Measurements from ENCODE around the gene UBE3A.

Gene UBE3A

GRCh38 chr15:25402342-25402741 lies 36.5 kb downstream of the UBE3A start:
- no peak for TF ChIP-seq ZNF274 (IDR thresholded peaks at IDR 0.05; ENCODE audit: low read depth, low read length)
- H3K4me3 ChIP-seq (ENCODE audit: low read length) = no peak overlapping the region

GRCh38 chr15:25401501-25401900 lies 37.3 kb downstream of the UBE3A start:
- H3K4me3 ChIP-seq (ENCODE audit: low read length) = no peak overlapping the region
- TF ChIP-seq ZNF274 (IDR thresholded peaks at IDR 0.05; ENCODE audit: low read depth, low read length) = no peak

GRCh38 chr15:25397100-25397499 lies 41.7 kb downstream of the UBE3A start:
- no peak overlapping the region for H3K4me3 ChIP-seq (ENCODE audit: low read length)
- no peak for TF ChIP-seq ZNF274 (IDR thresholded peaks at IDR 0.05; ENCODE audit: low read depth, low read length)

GRCh38 chr15:25394898-25395297 lies 43.9 kb downstream of the UBE3A start:
- no peak overlapping the region for H3K4me3 ChIP-seq (ENCODE audit: low read length)
- TF ChIP-seq ZNF274 (IDR thresholded peaks at IDR 0.05; ENCODE audit: low read depth, low read length) = no peak

- no peak for TF ChIP-seq ZNF274 (IDR thresholded peaks at IDR 0.05; ENCODE audit: low read depth, low read length)
- no peak overlapping the region for H3K4me3 ChIP-seq (ENCODE audit: low read length)
These were observed 46.0 kb downstream of the UBE3A start for GRCh38 chr15:25392806-25393205.

GRCh38 chr15:25391971-25392721 lies 46.7 kb downstream of the UBE3A start:
- H3K4me3 ChIP-seq (ENCODE audit: low read length) = no peak overlapping the region
- no peak for TF ChIP-seq ZNF274 (IDR thresholded peaks at IDR 0.05; ENCODE audit: low read depth, low read length)

- no peak overlapping the region for H3K4me3 ChIP-seq (ENCODE audit: low read length)
- TF ChIP-seq ZNF274 (IDR thresholded peaks at IDR 0.05; ENCODE audit: low read depth, low read length) = no peak
These were observed 52.8 kb downstream of the UBE3A start for GRCh38 chr15:25385986-25386385.

DNA sequence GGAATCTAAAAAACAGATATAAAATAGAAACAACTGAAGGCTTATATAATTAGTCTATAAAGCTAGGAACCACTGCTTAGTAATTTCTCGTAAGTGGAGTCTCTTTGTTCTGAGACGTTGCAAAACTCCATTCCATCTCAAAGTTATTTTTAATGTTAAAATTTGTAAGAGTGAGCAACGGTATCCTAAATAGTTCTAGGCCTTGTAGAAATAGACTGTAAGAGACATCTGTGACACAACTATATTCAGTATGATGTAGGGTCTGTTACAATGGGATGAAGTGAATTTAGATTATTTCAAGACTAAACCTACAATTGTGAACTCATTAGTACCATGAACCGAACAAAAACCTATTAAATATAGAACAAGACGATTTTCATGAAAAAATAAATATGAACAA lies 57.2 kb downstream of the UBE3A start:
- H3K4me3 ChIP-seq (ENCODE audit: low read length) = no peak overlapping the region
- TF ChIP-seq ZNF274 (IDR thresholded peaks at IDR 0.05; ENCODE audit: low read depth, low read length) = no peak

DNA sequence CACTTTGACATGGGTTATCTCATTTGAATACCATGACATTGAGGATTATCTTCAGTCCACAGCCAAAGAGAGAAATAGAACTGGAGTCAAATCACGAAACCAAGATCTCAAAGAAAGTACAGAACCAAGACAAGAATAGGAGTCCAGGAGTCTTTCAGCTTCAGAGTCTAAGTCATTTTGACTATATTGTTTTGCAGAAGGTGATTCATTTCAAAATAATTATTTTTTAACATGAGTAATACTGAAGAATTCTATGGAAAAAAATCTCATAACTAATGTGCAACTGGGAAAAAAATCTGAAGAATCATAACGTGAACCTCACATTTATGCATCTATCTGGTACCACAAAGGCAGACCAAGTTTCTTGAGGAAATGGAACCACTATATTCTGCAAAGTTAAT lies 60.3 kb downstream of the UBE3A start:
- no peak for TF ChIP-seq ZNF274 (IDR thresholded peaks at IDR 0.05; ENCODE audit: low read depth, low read length)
- H3K4me3 ChIP-seq (ENCODE audit: low read length) = no peak overlapping the region

- TF ChIP-seq ZNF274 (IDR thresholded peaks at IDR 0.05; ENCODE audit: low read depth, low read length) = no peak
These were observed 63.3 kb downstream of the UBE3A start for GRCh38 chr15:25375557-25375956.

GRCh38 chr15:25374143-25374542 lies 64.7 kb downstream of the UBE3A start:
- H3K4me3 ChIP-seq (ENCODE audit: low read length) = no peak overlapping the region
- TF ChIP-seq ZNF274 (IDR thresholded peaks at IDR 0.05; ENCODE audit: low read depth, low read length) = no peak

More at GRCh38 chr15:25375557-25375956, 63.3 kb downstream of the UBE3A start:
- no peak overlapping the region for H3K4me3 ChIP-seq (ENCODE audit: low read length)

DNA sequence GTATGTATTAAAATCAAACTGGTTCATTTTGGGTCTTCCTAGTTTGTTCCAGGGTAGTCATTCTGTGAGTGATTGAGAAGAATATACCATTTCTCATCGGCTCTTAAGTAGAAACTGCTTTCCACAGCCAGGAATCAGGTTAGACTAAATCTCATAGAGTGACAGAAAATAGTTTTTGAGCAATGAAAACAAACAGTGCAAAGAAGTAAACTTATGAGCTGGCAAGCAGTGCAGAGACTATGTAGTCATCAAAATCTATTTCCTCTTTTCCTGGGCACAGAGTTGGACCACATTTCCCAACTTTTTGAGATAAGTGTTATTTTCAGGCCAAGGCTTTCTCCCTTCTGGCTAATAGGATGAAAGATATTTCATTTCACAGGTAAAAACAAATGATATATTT lies 66.5 kb downstream of the UBE3A start:
- no peak for TF ChIP-seq ZNF274 (IDR thresholded peaks at IDR 0.05; ENCODE audit: low read depth, low read length)
- no peak overlapping the region for H3K4me3 ChIP-seq (ENCODE audit: low read length)

GRCh38 chr15:25368850-25369249 lies 70.0 kb downstream of the UBE3A start:
- no peak overlapping the region for H3K4me3 ChIP-seq (ENCODE audit: low read length)

GRCh38 chr15:25366058-25366457 lies 72.8 kb downstream of the UBE3A start:
- no peak for TF ChIP-seq ZNF274 (IDR thresholded peaks at IDR 0.05; ENCODE audit: low read depth, low read length)
- no peak overlapping the region for H3K4me3 ChIP-seq (ENCODE audit: low read length)

More at GRCh38 chr15:25368850-25369249, 70.0 kb downstream of the UBE3A start:
- no peak for TF ChIP-seq ZNF274 (IDR thresholded peaks at IDR 0.05; ENCODE audit: low read depth, low read length)

GRCh38 chr15:25362545-25362944 lies 76.3 kb downstream of the UBE3A start:
- TF ChIP-seq ZNF274 (IDR thresholded peaks at IDR 0.05; ENCODE audit: low read depth, low read length) = no peak

DNA sequence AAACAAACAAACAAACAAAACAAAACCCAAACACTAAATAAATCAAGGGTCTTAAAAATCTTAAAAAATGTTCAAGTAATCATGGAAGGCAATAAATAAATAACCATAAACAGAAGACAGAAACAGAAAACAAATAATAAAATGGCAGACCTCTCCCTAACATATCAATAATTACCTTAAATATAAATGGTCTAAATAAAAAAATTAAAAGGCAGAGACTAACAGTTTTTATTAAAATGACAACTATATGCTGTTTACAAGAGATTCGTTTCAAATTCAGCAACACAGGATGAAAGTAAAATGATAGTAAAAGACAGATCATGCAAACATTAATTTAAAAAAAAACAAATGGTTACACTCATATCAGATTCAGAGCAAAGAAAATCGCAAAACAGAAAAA lies 91.1 kb downstream of the UBE3A start:
- TF ChIP-seq ZNF274 (IDR thresholded peaks at IDR 0.05; ENCODE audit: low read depth, low read length) = no peak
- H3K4me3 ChIP-seq (ENCODE audit: low read length) = no peak overlapping the region

More at GRCh38 chr15:25362545-25362944, 76.3 kb downstream of the UBE3A start:
- H3K4me3 ChIP-seq (ENCODE audit: low read length) = no peak overlapping the region

All from GM08714 (cell line).